Measurements from ENCODE around the gene ULBP1.
"Not testable (repeated sequence)": the region's sequence is repeated elsewhere in the genome, so short reads cannot be mapped to it uniquely, and the experiment has no call there.

ULBP1 gene

DNA sequence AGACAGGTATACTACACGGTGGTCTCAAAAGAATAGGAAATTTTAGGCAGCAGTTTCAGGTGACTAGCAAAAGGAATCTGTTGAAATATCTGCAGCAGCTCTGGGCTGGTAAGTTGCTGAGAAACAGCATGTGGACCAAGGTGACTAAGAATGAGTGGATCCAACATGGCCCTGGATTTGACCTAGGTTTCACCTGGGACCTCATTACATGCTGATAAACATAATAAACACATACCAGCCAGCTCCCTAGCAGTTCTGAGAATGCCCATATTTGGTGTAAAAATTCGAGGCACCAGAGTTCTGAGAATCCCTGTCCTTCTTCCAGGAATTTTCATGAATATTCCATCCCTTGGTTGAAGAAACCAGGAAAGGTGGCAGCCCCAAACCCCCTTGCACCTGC is 10.4 kb upstream of the ULBP1 start:
- DNase-seq (ENCODE audit: low read depth), result not testable (repeated sequence)

DNA sequence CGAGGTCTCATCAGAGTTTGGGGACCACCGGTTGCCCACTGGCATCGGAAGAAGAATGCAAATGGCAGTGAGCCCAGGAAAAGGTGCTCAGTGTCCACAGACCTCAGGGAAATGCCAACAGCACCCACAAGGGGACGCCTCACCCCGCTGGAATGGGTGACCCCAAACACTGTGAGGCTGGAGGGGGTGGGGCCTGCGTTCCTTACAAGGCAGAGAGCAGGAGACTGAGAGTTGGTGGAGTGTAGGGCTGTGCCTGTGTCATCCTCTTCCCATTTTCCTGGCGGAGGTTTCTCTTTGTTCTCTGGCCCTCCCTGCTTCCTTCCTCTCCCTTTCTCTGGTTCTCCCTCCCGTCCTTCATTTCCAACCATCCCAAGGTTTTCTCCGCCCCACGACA is 9.8 kb upstream of the ULBP1 start:
- DNase-seq (ENCODE audit: low read depth), result not testable (repeated sequence)

DNA sequence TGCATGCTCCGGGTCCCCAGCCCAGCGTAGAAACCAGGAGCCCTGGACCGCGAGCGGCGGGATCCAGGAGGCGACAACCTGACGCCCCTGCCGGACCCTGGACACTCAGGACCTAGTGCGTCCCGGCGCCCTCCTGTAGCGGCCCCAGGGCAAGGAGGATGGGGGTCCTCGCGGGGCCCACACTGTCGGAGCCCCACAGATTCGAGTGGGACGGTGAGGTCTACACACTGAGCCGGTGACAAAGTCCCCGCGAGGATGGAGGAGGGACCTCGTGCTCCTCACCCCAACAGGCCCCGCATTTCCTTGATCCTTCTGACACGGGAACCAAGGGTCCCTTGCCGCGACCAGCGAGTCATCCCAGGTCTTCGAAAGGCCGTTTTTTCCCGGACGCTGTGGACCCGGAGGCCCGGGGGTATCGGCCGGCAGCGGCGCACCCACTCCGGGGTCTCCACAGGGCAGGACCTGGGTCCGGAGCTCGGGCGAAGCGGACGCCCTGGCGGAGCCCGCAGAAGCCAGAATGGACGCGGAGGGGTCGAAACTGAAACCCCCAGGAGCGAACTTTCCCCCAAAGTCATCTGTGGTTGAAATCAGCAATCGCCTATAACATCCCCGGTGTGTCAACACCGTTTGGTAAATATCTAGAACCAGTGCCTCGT is 9.3 kb upstream of the ULBP1 start:
- DNase-seq (ENCODE audit: low read depth), result not testable (repeated sequence)

DNA sequence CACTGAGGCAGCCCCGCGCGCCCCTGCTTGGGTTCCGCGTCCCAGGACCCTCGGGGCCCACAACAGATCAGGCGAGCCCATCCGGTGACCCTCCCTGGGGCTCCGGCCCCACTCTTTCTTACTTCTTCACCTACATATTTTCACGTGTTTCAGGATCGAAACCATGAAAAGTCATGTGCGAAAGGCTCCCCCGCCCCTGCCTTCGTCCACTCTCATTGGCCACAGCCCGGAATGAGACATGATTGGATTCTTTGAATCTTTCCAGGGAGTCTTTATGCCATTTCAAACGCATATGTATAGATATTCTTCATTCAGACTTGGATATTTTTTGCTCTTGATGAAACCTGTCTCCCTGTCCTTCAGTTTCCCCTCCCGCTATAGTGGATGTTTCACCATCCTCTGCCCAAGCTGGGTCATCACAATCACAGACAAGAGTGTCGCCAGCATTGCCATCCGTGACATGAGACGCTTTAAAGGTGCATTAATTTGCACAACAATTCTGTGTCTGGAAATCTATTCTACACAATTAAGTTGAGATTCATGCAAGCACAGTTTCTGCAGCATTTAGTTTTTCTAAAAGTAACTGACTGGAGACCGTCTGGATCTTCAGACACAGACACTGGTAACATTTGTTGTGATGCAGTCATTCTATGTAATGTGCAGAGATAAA is 8.6 kb upstream of the ULBP1 start:
- not testable (repeated sequence) for DNase-seq (ENCODE audit: low read depth)

- not testable (repeated sequence) for DNase-seq (ENCODE audit: low read depth)
Measured at GRCh38 chr6:149955654-149956317, 8.0 kb upstream of the ULBP1 start.

- DNase-seq (ENCODE audit: low read depth), result not testable (repeated sequence)
Measured at GRCh38 chr6:149958124-149958523, 5.6 kb upstream of the ULBP1 start.

GRCh38 chr6:149959806-149960205 is 3.9 kb upstream of the ULBP1 start:
- DNase-seq (ENCODE audit: low read depth), result not testable (repeated sequence)

GRCh38 chr6:149960488-149960887 is 3.3 kb upstream of the ULBP1 start:
- DNase-seq (ENCODE audit: low read depth), result no peak

DNA sequence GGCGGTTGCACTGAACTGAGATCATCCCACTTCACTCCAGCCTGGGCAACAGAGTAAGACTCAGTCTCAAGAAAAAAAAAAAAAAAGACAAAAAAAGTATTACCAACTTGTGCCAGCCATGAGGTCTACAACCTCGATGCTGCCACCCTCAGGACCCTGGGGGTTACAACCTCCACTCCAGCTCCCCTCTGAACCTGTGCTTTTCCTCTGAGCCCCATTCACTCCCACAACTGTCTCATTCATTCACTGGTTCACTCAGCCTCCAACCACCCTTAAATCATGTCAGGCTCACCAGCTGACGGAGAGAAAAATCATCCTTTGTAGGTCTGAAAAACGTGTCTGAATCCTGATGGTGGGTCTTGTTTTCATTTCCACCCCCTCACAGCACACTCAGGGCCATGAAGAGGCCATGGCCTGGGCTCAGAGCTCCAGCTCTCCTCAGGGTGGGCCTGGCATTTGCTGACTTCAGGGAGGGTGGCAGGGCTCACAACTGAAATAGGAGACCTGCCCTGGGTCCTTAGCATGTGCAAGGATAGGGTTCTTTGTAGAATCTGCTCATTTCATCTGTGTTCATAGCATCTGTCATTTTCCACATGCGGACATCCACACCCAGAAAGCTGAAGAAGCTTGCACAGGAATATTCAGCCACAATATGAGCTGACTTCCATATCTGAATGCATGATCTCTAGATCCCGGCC is 1.9 kb upstream of the ULBP1 start:
- DNase-seq (ENCODE audit: low read depth), result no peak

GRCh38 chr6:149962461-149963211 is 1.1 kb upstream of the ULBP1 start:
- no peak for DNase-seq (ENCODE audit: low read depth)

GRCh38 chr6:149963212-149963461 is 606 bp upstream of the ULBP1 start:
- no peak for DNase-seq (ENCODE audit: low read depth)

DNA sequence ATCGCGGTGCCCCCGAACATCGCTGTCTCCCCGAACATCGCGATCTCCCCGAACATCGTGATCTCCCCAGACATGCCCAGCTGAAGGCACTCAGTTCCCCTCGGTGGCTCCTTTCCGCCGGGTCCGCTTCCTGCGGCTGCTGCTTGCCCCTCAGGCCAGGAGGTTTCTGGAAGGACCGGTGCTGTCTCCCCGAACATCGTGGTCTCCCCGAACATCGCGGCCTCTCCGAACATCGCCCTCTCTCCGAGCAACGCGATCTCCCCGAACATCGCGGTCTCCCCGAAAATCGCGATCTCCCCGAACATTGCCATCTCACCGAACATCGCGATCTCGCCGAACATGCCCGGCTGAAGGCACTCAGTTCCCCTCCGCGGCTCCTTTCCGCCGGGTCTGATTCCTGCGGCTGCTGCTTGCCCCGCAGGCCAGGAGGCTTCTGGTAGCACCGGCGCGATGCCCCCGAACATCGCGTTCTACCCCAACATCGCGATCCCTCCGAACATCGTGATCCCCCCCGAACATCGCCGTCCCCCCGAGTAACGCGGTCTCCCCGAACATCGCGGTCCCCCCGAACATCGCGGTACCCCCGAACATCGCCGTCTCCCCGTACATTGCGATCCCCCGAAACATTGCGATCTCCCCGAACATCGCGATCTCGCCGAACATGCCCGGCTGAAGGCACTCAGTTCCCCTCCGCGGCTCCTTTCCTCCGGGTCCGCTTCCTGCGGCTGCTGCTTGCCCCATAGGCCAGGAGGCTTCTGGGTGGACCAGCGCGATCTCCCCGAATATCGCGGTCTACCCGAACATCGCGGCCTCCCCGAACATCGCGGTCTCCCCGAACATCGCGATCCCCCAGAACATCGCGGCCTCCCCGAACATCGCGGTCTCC is 808 bp downstream of the ULBP1 start:
- DNase-seq (ENCODE audit: low read depth), result no peak

GRCh38 chr6:149965194-149966020 is 1.7 kb downstream of the ULBP1 start:
- no peak for DNase-seq (ENCODE audit: low read depth)

- DNase-seq (ENCODE audit: low read depth), result not testable (repeated sequence)
Measured at GRCh38 chr6:149966319-149966718, 2.6 kb downstream of the ULBP1 start.

- DNase-seq (ENCODE audit: low read depth), result no peak
Measured at GRCh38 chr6:149967591-149967990, 3.8 kb downstream of the ULBP1 start.

DNA sequence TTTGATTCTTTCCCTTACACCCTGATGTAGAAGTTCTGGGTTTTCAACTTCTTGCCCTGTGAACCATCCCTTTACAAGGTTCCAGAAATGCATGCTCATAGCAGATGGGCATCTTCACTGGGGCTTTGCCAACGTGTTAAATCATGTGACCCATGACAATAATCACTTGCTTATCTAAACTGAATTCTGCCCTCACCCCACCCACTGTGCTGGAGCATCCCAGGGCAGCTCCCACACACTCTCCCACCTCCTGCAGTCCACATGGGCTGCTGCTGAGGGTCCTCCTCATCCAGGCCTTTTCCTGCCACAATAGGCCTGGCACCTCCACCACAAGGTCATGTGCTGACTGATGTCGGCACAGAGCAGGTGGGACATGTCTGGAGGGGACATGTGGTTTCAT is 4.3 kb downstream of the ULBP1 start:
- not testable (repeated sequence) for DNase-seq (ENCODE audit: low read depth)

- DNase-seq (ENCODE audit: low read depth), result not testable (repeated sequence)
Measured at GRCh38 chr6:149968909-149969308, 5.2 kb downstream of the ULBP1 start.

GRCh38 chr6:149969635-149970034 is 5.9 kb downstream of the ULBP1 start:
- DNase-seq (ENCODE audit: low read depth), result no peak

GRCh38 chr6:149974394-149974793 is 10.7 kb downstream of the ULBP1 start:
- not testable (repeated sequence) for DNase-seq (ENCODE audit: low read depth)

GRCh38 chr6:149974825-149975224 is 11.1 kb downstream of the ULBP1 start:
- no peak for DNase-seq (ENCODE audit: low read depth)

Data from HS-27A (cell line).